GM23338 (cell line): ENCODE data around the gene AP4S1. TPM values are rescaled to one million over a fixed set of nuclear protein-coding genes. Genes with fewer than 3 reads are reported as not detected.

ENCODE experiments used
- ATAC-seq: fragments of 200-7000 bp; cut with Tn5 transposase; 3 replicates; pipeline ENCODE4 v1.9.1; 2020
- DNase-seq: peaks from one replicate; pipeline ENCODE4 v3.0.0-alpha.2; 2015; ENCODE audit warnings: low spot score
- H2AFZ ChIP-seq: fragments of 200-600 bp; sonication (generic); 2 replicates; pipeline ENCODE4 v1.8.0; 2016; ENCODE audit warnings: antibody characterized with exemption, mild to moderate bottlenecking, moderate library complexity
- H3F3A ChIP-seq: fragments of 200-600 bp; sonication (generic); replicated peaks from 2 replicates; pipeline ENCODE4 v1.8.0; 2017; ENCODE audit warnings: antibody characterized with exemption, mixed run types, low read depth
- H3K27ac ChIP-seq: fragments of 200-600 bp; sonication (generic); 2 replicates; pipeline ENCODE4 v1.6.1; 2016; ENCODE audit warnings: low read depth
- H3K27me3 ChIP-seq: fragments of 200-600 bp; sonication (generic); 2 replicates; pipeline ENCODE4 v1.8.0; 2016; ENCODE audit warnings: mild to moderate bottlenecking, mixed run types, moderate library complexity; ENCODE audit not compliant: insufficient read depth
- H3K36me3 ChIP-seq: fragments of 200-600 bp; sonication (generic); 2 replicates; pipeline ENCODE4 v1.8.0; 2016; ENCODE audit warnings: mild to moderate bottlenecking; ENCODE audit not compliant: insufficient read depth
- H3K4me1 ChIP-seq: fragments of 200-600 bp; sonication (generic); 2 replicates; pipeline ENCODE4 v1.8.0; 2016; ENCODE audit warnings: mild to moderate bottlenecking, moderate library complexity; ENCODE audit not compliant: insufficient read depth
- H3K4me2 ChIP-seq: fragments of 200-600 bp; sonication (generic); 2 replicates; pipeline ENCODE4 v1.7.1; 2017; ENCODE audit warnings: mixed run types
- H3K4me3 ChIP-seq: fragments of 200-600 bp; sonication (generic); 2 replicates; pipeline ENCODE4 v1.6.1; 2016; ENCODE audit warnings: mixed run types
- H3K79me2 ChIP-seq: fragments of 200-600 bp; sonication (generic); replicated peaks from 2 replicates; pipeline ENCODE4 v1.8.0; 2017; ENCODE audit warnings: mild to moderate bottlenecking; ENCODE audit not compliant: insufficient read depth
- H3K9me2 ChIP-seq: fragments of 200-600 bp; sonication (generic); 2 replicates; pipeline ENCODE4 v1.8.0; 2017; ENCODE audit not compliant: insufficient read depth
- H4K20me1 ChIP-seq: fragments of 200-600 bp; sonication (generic); replicated peaks from 2 replicates; pipeline ENCODE4 v1.8.0; 2017; ENCODE audit warnings: mild to moderate bottlenecking; ENCODE audit not compliant: insufficient read depth
- H3K27ac Mint-ChIP-seq: 2 replicates; pipeline ENCODE4 v1.8.0; 2020; ENCODE audit warnings: inconsistent platforms, mild to moderate bottlenecking, moderate library complexity, mixed read lengths
- H3K27me3 Mint-ChIP-seq: 3 replicates; pipeline ENCODE4 v1.8.0; 2022; ENCODE audit warnings: low read depth, mild to moderate bottlenecking, moderate library complexity, mixed read lengths, inconsistent platforms; ENCODE audit not compliant: insufficient read depth, poor library complexity
- H3K36me3 Mint-ChIP-seq: 3 replicates; pipeline ENCODE4 v1.8.0; 2021; ENCODE audit warnings: low read depth, mild to moderate bottlenecking, inconsistent platforms, moderate library complexity, mixed read lengths
- H3K4me1 Mint-ChIP-seq: 3 replicates; pipeline ENCODE4 v1.8.0; 2020; ENCODE audit warnings: mild to moderate bottlenecking, inconsistent platforms, mixed read lengths
- H3K4me3 Mint-ChIP-seq: 3 replicates; pipeline ENCODE4 v1.8.0; 2021; ENCODE audit warnings: moderate library complexity, mild to moderate bottlenecking, inconsistent platforms, mixed read lengths
- H3K9me3 Mint-ChIP-seq: 3 replicates; pipeline ENCODE4 v1.8.0; 2020; ENCODE audit warnings: moderate library complexity, mild to moderate bottlenecking, inconsistent platforms, mixed read lengths
- ETS1 ChIP-seq: IDR thresholded peaks from 2 replicates; pipeline ENCODE4 v1.6.1; 2016; ENCODE audit warnings: antibody characterized with exemption
- JUNB ChIP-seq: IDR thresholded peaks from one replicate; pipeline ENCODE4 v1.6.1; 2016; ENCODE audit warnings: antibody characterized with exemption; ENCODE audit not compliant: unreplicated experiment
- NANOG ChIP-seq: IDR thresholded peaks from 2 replicates; pipeline ENCODE4 v1.6.1; 2016; ENCODE audit warnings: antibody characterized with exemption, borderline replicate concordance
- POLR2AphosphoS5 ChIP-seq: IDR thresholded peaks from 2 replicates; pipeline ENCODE4 v1.6.1; 2016; ENCODE audit warnings: antibody characterized with exemption, low read depth
- REST ChIP-seq: IDR thresholded peaks from one replicate; pipeline ENCODE4 v1.6.1; 2018; ENCODE audit warnings: antibody characterized with exemption; ENCODE audit not compliant: unreplicated experiment
- STAT1 ChIP-seq: IDR thresholded peaks from one replicate; pipeline ENCODE4 v1.6.1; 2016; ENCODE audit warnings: antibody characterized with exemption; ENCODE audit not compliant: unreplicated experiment
- ZNF114 ChIP-seq: fragments of 250-450 bp; sonication (Bioruptor Pico); IDR thresholded peaks from 2 replicates; pipeline ENCODE4 v1.5.0; 2020; ENCODE audit warnings: mild to moderate bottlenecking, moderate library complexity
- polyA plus RNA-seq: library from polyadenylated mRNA; unstranded; fragments of >200 nt; fragmentation: Nextera tagmentation; extraction: Ambion mirVana; gene quantifications from 2 replicates; pipeline ENCODE4 v1.2.1, GENCODE V29; 2016
- total RNA-seq: library from RNA; depleted of rRNA; stranded (reverse); fragments of >200 nt; shearing (Covaris generic); gene quantifications from 2 replicates; pipeline ENCODE4 v1.2.3, GENCODE V29; 2014
- TF ChIP-seq, protein P1 (sequence below): fragments of 250-450 bp; sonication (Bioruptor Pico); IDR thresholded peaks from 2 replicates; pipeline ENCODE4 v1.5.0; 2020; ENCODE audit warnings: mild to moderate bottlenecking, moderate library complexity

The AP4S1 gene
- total and polyA plus RNA-seq, 2 experiments from 2014 or later, result 13.4 to 15.7 TPM

DNA sequence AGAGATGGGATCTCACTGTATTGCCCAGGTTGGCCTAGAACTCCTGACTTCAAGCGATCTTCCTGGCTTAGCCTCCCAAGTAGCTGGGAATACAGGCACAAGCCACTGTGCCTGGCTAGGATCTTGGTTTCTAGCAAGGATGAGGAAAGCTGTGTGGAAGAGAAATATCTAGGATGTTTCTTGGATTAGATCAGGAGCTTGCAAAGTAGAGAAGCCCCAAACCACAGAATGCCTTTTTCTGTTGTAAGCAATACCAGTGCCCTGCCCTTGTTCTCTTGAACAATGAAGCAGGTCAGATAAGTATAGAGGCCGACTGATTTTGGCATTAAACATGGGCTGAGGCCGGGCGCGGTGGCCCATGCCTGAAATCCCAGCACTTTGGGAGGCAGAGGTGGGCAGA, 45.0 kb downstream of the AP4S1 start:
- Histone ChIP-seq H3K4me2 (no peak overlapping the region), H3K9me2 (no peaks in the 10 kb centered on the region; the same call in 1 of the 2 replicates)

GRCh38 chr14:31071151-31071550, 45.7 kb downstream of the AP4S1 start:
- Histone ChIP-seq H3K4me2 (no peak overlapping the region), H3K27ac (no peak overlapping the region), H3K27me3 (no peaks in the 10 kb centered on the region), H3K9me2 (no peaks in the 10 kb centered on the region; the same call in 1 of the 2 replicates), H3F3A (no peaks in the 10 kb centered on the region), H3K4me1 (no peaks in the 10 kb centered on the region), H2AFZ (no peak overlapping the region), H3K79me2 (no peaks in the 10 kb centered on the region), H3K4me3 (no peak overlapping the region), H4K20me1 (no peaks in the 10 kb centered on the region), H3K36me3 (no peaks in the 10 kb centered on the region)
- ATAC-seq, result no peak
- Mint-ChIP-seq H3K4me3 (no peak overlapping the region), H3K36me3 (peaks cover 17% of the 10 kb centered on the region), H3K9me3 (no peaks in the 10 kb centered on the region), H3K27ac (no peak overlapping the region), H3K4me1 (no peaks in the 10 kb centered on the region), H3K27me3 (no peaks in the 10 kb centered on the region)
- TF ChIP-seq, protein P1, sequence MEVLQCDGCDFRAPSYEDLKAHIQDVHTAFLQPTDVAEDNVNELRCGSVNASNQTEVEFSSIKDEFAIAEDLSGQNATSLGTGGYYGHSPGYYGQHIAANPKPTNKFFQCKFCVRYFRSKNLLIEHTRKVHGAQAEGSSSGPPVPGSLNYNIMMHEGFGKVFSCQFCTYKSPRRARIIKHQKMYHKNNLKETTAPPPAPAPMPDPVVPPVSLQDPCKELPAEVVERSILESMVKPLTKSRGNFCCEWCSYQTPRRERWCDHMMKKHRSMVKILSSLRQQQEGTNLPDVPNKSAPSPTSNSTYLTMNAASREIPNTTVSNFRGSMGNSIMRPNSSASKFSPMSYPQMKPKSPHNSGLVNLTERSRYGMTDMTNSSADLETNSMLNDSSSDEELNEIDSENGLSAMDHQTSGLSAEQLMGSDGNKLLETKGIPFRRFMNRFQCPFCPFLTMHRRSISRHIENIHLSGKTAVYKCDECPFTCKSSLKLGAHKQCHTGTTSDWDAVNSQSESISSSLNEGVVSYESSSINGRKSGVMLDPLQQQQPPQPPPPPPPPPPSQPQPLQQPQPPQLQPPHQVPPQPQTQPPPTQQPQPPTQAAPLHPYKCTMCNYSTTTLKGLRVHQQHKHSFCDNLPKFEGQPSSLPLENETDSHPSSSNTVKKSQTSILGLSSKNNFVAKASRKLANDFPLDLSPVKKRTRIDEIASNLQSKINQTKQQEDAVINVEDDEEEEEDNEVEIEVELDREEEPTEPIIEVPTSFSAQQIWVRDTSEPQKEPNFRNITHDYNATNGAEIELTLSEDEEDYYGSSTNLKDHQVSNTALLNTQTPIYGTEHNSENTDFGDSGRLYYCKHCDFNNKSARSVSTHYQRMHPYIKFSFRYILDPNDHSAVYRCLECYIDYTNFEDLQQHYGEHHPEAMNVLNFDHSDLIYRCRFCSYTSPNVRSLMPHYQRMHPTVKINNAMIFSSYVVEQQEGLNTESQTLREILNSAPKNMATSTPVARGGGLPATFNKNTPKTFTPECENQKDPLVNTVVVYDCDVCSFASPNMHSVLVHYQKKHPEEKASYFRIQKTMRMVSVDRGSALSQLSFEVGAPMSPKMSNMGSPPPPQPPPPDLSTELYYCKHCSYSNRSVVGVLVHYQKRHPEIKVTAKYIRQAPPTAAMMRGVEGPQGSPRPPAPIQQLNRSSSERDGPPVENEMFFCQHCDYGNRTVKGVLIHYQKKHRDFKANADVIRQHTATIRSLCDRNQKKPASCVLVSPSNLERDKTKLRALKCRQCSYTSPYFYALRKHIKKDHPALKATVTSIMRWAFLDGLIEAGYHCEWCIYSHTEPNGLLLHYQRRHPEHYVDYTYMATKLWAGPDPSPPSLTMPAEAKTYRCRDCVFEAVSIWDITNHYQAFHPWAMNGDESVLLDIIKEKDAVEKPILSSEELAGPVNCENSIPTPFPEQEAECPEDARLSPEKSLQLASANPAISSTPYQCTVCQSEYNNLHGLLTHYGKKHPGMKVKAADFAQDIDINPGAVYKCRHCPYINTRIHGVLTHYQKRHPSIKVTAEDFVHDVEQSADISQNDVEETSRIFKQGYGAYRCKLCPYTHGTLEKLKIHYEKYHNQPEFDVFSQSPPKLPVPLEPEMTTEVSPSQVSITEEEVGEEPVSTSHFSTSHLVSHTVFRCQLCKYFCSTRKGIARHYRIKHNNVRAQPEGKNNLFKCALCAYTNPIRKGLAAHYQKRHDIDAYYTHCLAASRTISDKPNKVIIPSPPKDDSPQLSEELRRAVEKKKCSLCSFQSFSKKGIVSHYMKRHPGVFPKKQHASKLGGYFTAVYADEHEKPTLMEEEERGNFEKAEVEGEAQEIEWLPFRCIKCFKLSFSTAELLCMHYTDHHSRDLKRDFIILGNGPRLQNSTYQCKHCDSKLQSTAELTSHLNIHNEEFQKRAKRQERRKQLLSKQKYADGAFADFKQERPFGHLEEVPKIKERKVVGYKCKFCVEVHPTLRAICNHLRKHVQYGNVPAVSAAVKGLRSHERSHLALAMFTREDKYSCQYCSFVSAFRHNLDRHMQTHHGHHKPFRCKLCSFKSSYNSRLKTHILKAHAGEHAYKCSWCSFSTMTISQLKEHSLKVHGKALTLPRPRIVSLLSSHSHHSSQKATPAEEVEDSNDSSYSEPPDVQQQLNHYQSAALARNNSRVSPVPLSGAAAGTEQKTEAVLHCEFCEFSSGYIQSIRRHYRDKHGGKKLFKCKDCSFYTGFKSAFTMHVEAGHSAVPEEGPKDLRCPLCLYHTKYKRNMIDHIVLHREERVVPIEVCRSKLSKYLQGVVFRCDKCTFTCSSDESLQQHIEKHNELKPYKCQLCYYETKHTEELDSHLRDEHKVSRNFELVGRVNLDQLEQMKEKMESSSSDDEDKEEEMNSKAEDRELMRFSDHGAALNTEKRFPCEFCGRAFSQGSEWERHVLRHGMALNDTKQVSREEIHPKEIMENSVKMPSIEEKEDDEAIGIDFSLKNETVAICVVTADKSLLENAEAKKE (CRISPR knock-in tag), result no peak
- TF ChIP-seq REST, result no peak
- no peak for TF ChIP-seq NANOG
- no peak for TF ChIP-seq ZNF114
- TF ChIP-seq JUNB, result no peak
- no peak for TF ChIP-seq ETS1
- DNase-seq, result no peak

More for the DNA sequence above, 45.0 kb downstream of the AP4S1 start:
- Histone ChIP-seq H2AFZ (no peak overlapping the region), H3K27ac (no peak overlapping the region), H3F3A (no peaks in the 10 kb centered on the region), H3K36me3 (no peaks in the 10 kb centered on the region), H3K4me1 (no peaks in the 10 kb centered on the region), H4K20me1 (no peaks in the 10 kb centered on the region), H3K79me2 (no peaks in the 10 kb centered on the region), H3K27me3 (no peaks in the 10 kb centered on the region), H3K4me3 (no peak overlapping the region)
- Mint-ChIP-seq H3K4me3 (no peak overlapping the region), H3K27me3 (no peaks in the 10 kb centered on the region), H3K9me3 (no peaks in the 10 kb centered on the region), H3K36me3 (peaks cover 15% of the 10 kb centered on the region), H3K27ac (no peak overlapping the region), H3K4me1 (no peaks in the 10 kb centered on the region)
- TF ChIP-seq ZNF114 (no peak), JUNB (no peak), ETS1 (no peak), POLR2AphosphoS5 (no peak), STAT1 (no peak)
- no peak for DNase-seq
- ATAC-seq, result no peak
